Endodermal cell (in vitro differentiated cells): ENCODE measurements around the gene NPAS3. TPM values are rescaled to one million over a fixed set of nuclear protein-coding genes. Genes with fewer than 3 reads are reported as not detected.

Experiments
- DNase-seq: peaks from one replicate; pipeline ENCODE4 v3.0.0-alpha.2; 2017
- H3K27ac ChIP-seq: 2 replicates; pipeline ENCODE4 v1.5.1; 2013; ENCODE audit warnings: mild to moderate bottlenecking, low read depth, low read length, moderate library complexity
- H3K27me3 ChIP-seq: 2 replicates; pipeline ENCODE4 v1.6.1; 2013; ENCODE audit warnings: mild to moderate bottlenecking, low read length, moderate library complexity; ENCODE audit not compliant: insufficient read depth, control insufficient read depth, poor library complexity, severe bottlenecking
- H3K36me3 ChIP-seq: 2 replicates; pipeline ENCODE4 v1.7.0; 2013; ENCODE audit warnings: mild to moderate bottlenecking, low read length, moderate library complexity; ENCODE audit not compliant: control insufficient read depth, insufficient read depth
- H3K4me1 ChIP-seq: one replicate; pipeline ENCODE4 v1.7.0; 2013; ENCODE audit warnings: low read length; ENCODE audit not compliant: control insufficient read depth, insufficient read depth
- H3K4me3 ChIP-seq: 2 replicates; pipeline ENCODE4 v1.5.1; 2013; ENCODE audit warnings: mild to moderate bottlenecking, low read length, moderate library complexity
- H3K9ac ChIP-seq: 2 replicates; pipeline ENCODE4 v1.6.1; 2013; ENCODE audit warnings: mild to moderate bottlenecking, low read length, moderate library complexity; ENCODE audit not compliant: poor library complexity, severe bottlenecking; ENCODE audit errors: extremely low read depth
- H3K9me3 ChIP-seq: 2 replicates; pipeline ENCODE4 v1.6.1; 2013; ENCODE audit warnings: mild to moderate bottlenecking, low read length, moderate library complexity; ENCODE audit not compliant: control insufficient read depth
- H3K27ac Mint-ChIP-seq: 2 replicates; pipeline ENCODE4 v1.8.0; 2020; ENCODE audit warnings: mixed read lengths
- H3K27me3 Mint-ChIP-seq: 2 replicates; pipeline ENCODE4 v1.8.0; 2021; ENCODE audit warnings: mild to moderate bottlenecking, mixed read lengths; ENCODE audit not compliant: insufficient read depth
- H3K36me3 Mint-ChIP-seq: 2 replicates; pipeline ENCODE4 v1.8.0; 2020; ENCODE audit warnings: low read depth, mixed read lengths
- H3K4me1 Mint-ChIP-seq: 2 replicates; pipeline ENCODE4 v1.8.0; 2020; ENCODE audit warnings: mixed read lengths
- H3K4me3 Mint-ChIP-seq: 2 replicates; pipeline ENCODE4 v1.8.0; 2020; ENCODE audit warnings: mild to moderate bottlenecking, moderate library complexity, mixed read lengths
- H3K9me3 Mint-ChIP-seq: 2 replicates; pipeline ENCODE4 v1.8.0; 2020; ENCODE audit warnings: mild to moderate bottlenecking, mixed read lengths
- CTCF ChIP-seq: fragments of 200-600 bp; sonication (generic); conservative IDR thresholded peaks from 2 replicates; pipeline ENCODE4 v1.5.0; 2021; ENCODE audit warnings: antibody characterized with exemption, mild to moderate bottlenecking
- WGBS, 2 experiments: methylation state at CpG; one replicate each; pipeline versions ENCODE4 v1.1.5 to v1.1.7; 2013; ENCODE audit warnings: missing lambda C conversion rate in 2 of 2, mixed read lengths in 1 of 2; ENCODE audit not compliant: insufficient coverage in 1 of 2, insufficient read length in 1 of 2; 5-methylcytosine and 5-hydroxymethylcytosine counted together
- total RNA-seq, 2 donors: library from RNA; stranded (reverse); fragmentation: NEBNext Ultra II Directional in 1 of 2; extraction: Animal tissue kit (Norgen Biotek cat#: 25700) in 1 of 2; gene quantifications; 2 replicates in 1 of 2; 3 replicates in 1 of 2; pipeline ENCODE4 v1.2.1, GENCODE V29; 2021

The NPAS3 gene
- total RNA-seq, 2 donors from 2014 or later = 1.4 to 1.6 TPM

DNA sequence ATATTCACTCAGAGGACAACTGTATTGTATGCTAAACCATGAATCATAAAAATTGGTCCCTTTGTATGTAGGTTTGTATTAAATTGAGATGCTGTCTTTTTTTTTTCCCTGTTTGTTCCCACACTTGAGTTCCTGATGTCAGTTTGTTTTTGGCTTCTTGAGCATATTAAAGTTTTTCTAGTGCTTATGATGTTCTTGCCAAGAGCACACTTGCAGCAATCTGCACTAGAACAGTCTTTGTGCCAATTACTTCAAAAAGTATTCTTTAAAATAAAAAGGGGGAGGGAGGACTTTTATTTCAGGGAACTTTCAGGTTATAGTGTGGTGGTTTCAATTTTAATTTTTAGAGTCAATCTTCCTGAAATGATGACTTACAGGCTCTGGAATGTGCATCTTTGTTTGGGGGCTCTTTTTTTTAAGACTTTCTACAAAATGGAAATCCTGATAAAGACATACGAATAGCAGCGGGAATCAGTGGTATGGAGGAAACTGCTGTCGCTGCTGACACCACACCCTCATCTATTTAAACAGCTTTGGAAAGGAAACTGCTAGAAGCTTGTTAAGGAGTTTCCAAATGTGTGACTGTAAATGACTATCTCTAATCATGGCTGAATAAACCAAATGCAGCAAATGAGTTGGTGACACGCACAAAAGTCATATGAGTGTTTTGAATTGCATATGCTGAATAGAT, 823.6 kb downstream of the NPAS3 start:
- WGBS, 2 experiments = 78 to 80% methylated on average over 1 of the region's 4 CpGs
- Histone ChIP-seq H3K4me3 (no peak overlapping the region), H3K27ac (no peak overlapping the region), H3K9me3 (no peaks in the 10 kb centered on the region), H3K27me3 (no peaks in the 10 kb centered on the region), H3K4me1 (peaks cover 17% of the 10 kb centered on the region), H3K36me3 (no peaks in the 10 kb centered on the region), H3K9ac (no peak overlapping the region)
- Mint-ChIP-seq H3K36me3 (no peaks in the 10 kb centered on the region), H3K4me3 (no peak overlapping the region), H3K27ac (no peak overlapping the region), H3K27me3 (no peaks in the 10 kb centered on the region), H3K4me1 (peaks cover 44% of the 10 kb centered on the region), H3K9me3 (no peaks in the 10 kb centered on the region)
- TF ChIP-seq CTCF = no peak
- no peak for DNase-seq

- 35 to 50% methylated on average over 2 to 6 of the region's 6 CpGs for WGBS, 2 experiments
Measured at GRCh38 chr14:33764876-33765650, 826.4 kb downstream of the NPAS3 start.

More at GRCh38 chr14:33764876-33765650, 826.4 kb downstream of the NPAS3 start:
- Histone ChIP-seq H3K4me1 (peaks cover 17% of the 10 kb centered on the region), H3K36me3 (no peaks in the 10 kb centered on the region), H3K27ac (no peak overlapping the region), H3K27me3 (no peaks in the 10 kb centered on the region), H3K9me3 (no peaks in the 10 kb centered on the region), H3K9ac (no peak overlapping the region), H3K4me3 (peak overlapping the region; percentile 26)
- DNase-seq = peak; percentile 88
- Mint-ChIP-seq H3K4me3 (peak overlapping the region; percentile 29), H3K9me3 (no peaks in the 10 kb centered on the region), H3K4me1 (peaks cover 46% of the 10 kb centered on the region), H3K27ac (peak overlapping the region; percentile 85), H3K36me3 (no peaks in the 10 kb centered on the region), H3K27me3 (no peaks in the 10 kb centered on the region)
- TF ChIP-seq CTCF = peak; percentile 32
